AG10803 (cell line): ENCODE data around the gene FTO.

Experiments used
- DNase-seq: peaks from one replicate; pipeline ENCODE4 v3.0.0; 2010; ENCODE audit warnings: low read depth
- H3K4me3 ChIP-seq: 2 replicates; pipeline ENCODE4 v1.5.1; 2011; ENCODE audit warnings: mild to moderate bottlenecking, low read length, control low read depth
- CTCF ChIP-seq: conservative IDR thresholded peaks from 2 replicates; pipeline ENCODE4 v1.5.1; 2011; ENCODE audit warnings: mild to moderate bottlenecking, low read length, control low read depth, inconsistent platforms

The FTO gene

GRCh38 chr16:53922067-53922806, 218.3 kb downstream of the FTO start:
- no peak overlapping the region for H3K4me3 ChIP-seq
- no peak for TF ChIP-seq CTCF
- DNase-seq, result no peak

- H3K4me3 ChIP-seq, result no peak overlapping the region
- DNase-seq, result no peak
- TF ChIP-seq CTCF, result no peak
Measured at GRCh38 chr16:53922807-53923571, 219.0 kb downstream of the FTO start.

- no peak for DNase-seq
- no peak for TF ChIP-seq CTCF
- H3K4me3 ChIP-seq, result no peak overlapping the region
Measured at GRCh38 chr16:53924331-53925106, 220.6 kb downstream of the FTO start.

DNA sequence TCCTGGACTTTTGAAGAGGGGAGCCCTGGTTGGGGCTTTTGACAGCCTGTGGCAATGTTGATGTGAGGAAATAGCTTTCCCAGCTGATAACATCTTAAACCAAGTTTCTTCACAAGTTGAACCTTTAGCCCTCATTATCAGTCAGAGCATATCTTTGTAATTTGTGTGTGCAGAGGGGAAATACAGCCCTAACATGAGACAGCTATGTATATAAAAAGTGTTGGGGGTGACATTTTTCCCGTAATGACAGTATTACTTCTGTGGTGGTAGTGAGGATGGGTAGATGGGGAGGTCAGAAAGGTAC, 221.1 kb downstream of the FTO start:
- no peak overlapping the region for H3K4me3 ChIP-seq
- no peak for DNase-seq
- TF ChIP-seq CTCF, result no peak

- DNase-seq, result no peak
- no peak overlapping the region for H3K4me3 ChIP-seq
- no peak for TF ChIP-seq CTCF
Measured at GRCh38 chr16:53925526-53925925, 221.6 kb downstream of the FTO start.

DNA sequence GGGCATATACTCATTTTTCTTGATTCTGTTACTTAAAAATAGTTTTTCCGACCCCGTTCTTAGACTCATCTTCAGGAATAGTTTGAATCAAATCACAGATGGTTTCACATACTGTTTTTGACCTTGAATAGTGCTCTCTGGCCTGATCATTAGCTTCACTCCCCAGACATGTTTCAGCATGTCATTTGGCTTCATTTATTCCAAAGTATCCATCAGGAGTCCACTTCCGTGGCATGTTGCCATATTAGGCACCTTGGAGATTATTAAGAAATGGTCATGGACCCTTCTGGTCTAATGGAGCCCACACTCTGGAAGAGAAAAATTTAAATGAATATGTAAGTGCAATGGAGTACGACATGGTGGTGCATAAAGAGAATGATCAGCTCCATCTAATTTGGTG, 222.3 kb downstream of the FTO start:
- DNase-seq, result no peak
- H3K4me3 ChIP-seq, result no peak overlapping the region
- no peak for TF ChIP-seq CTCF
